HG03571 (cell line): Measurements from ENCODE around the gene NOD2.

Experiments used
- ATAC-seq: cut with Tn5 transposase; IDR thresholded peaks from one replicate; pipeline ENCODE4 v1.9.1; 2021; ENCODE audit not compliant: unreplicated experiment

The NOD2 gene

GRCh38 chr16:50669741-50670140 lies 23.7 kb upstream of the NOD2 start:
- no peak for ATAC-seq

- ATAC-seq: no peak
Measured at GRCh38 chr16:50670476-50670875, 22.9 kb upstream of the NOD2 start.

- ATAC-seq: no peak
Measured at GRCh38 chr16:50671644-50672260, 21.7 kb upstream of the NOD2 start.

- no peak for ATAC-seq
Measured at GRCh38 chr16:50673496-50674275, 19.7 kb upstream of the NOD2 start.

GRCh38 chr16:50674831-50675230 lies 18.6 kb upstream of the NOD2 start:
- ATAC-seq: no peak

GRCh38 chr16:50675686-50676610 lies 17.5 kb upstream of the NOD2 start:
- ATAC-seq: no peak

DNA sequence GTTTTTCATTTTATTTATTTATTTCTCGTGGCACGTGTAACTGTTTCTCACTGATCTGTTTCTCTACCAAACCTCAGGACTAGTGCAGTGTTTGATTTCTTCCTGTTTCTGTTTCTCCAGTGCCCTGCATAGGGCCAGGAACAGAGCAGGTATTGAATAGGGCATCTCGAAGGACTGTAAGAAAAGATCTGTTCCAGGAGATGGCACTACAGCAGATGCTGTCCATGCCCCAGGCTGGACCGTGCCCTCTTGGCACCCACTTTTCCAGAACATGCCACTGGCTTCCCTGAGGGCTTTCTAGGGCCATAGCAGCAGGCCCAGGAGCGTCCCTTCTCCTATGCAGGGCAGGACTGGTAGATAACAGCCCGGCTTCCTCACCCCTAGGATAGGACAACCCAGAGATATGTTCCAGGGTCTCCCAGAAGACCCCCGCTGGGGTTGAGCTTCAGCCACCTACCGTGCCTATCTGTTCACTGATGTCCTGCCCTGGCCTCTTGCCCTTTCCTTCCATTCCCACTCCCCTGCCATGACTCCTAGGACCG lies 16.7 kb upstream of the NOD2 start:
- ATAC-seq: no peak

DNA sequence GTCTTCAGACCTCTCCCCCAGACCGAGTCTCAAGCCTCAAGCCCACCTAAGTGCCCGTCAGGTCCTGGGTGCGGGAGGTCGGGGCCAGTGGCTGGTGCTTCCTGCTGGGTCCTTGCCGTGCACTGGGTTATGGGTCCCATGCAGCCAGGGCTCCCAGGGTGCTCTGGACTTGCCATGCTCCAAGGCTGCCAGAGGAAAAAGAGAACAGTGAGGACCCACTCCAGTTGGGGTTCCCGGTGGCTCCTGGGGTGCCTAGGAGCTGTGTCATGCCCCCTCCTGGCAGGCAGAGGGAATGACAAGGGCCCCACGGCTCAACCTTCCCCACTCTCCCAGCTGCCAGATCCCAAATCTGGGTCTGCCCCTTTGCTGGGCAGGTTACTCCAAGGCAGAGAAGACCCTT lies 16.1 kb upstream of the NOD2 start:
- no peak for ATAC-seq

DNA sequence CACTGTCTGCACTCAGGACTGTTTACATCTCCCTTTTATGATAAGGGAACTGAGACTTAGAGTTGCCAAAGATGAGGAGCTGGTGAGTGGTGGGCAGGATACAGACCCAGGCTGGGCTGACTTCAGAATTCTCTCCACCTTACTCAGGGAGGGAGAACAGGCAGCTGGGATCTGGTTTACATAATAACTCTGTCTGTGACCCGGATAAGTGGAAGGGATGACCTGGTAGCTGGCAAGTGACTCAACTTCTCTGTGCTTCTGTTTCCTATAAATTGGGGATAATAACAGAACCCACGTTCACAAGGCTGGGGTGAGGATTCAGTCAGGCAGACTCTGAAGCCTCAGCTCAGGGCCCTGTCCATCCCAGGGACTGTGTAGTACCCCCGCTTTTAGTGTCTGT lies 14.9 kb upstream of the NOD2 start:
- ATAC-seq: no peak

DNA sequence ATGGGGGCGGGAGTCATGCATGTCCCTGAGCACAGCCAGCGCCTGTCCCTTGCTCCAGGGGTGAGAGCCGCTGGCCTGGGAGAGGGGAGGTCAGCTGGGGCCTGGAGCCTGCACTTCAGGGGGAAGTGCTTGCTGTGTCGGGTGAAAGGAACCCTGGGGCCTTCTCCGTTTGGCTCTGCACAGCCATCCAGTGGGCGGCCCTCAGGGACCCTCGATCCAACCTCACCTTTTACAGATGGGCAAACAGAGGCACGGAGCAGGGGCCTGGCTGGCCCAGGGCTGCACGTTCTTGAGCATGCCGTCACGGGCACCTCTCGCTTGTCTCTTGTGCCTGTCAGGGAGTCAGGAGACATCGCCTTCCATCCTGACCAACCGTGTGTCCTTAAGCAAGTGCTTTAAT lies 14.1 kb upstream of the NOD2 start:
- ATAC-seq: no peak

DNA sequence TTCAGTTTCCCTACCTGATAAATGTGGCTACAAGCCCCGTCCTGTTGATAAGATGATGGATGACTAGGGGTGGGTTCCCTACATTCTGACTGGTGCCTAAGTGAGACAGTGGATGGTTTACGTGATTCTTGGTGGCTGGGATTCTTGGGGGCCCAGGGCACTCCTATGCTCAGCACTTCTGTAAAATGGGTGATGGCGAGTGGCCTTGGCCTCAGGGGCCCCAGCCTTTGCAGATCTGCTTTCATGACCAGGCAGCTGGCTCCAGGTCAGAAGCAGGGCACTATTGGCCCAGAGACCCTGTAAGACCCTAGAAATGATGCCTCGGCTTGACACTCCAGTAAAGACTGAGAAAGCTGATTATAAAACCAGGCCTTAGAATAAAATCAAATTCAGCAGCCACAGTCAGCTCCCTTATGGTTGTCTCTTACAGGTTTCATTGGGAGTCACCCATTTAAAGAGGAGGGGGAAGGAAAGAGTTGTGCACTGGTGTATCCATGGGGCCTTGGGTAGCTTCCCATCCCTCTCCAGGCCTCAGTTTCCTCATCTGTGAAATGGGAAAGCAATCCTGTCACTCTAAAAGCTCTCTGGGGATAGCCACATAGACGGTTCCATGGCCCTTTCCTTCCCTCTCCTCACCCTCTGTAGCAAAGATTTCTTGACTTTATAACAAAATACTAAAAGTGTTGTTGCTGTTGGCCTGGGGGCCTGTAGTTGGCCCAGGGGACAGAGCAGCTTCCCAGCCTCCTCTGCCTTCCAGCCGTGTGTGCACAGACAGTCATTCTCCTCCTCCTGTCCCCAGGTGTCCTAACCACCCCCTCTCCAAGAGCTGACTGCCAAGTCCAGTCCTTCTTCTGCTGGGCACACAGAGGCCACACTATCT lies 13.5 kb upstream of the NOD2 start:
- ATAC-seq: no peak

- ATAC-seq: no peak
Measured at GRCh38 chr16:50680556-50680893, 12.9 kb upstream of the NOD2 start.

DNA sequence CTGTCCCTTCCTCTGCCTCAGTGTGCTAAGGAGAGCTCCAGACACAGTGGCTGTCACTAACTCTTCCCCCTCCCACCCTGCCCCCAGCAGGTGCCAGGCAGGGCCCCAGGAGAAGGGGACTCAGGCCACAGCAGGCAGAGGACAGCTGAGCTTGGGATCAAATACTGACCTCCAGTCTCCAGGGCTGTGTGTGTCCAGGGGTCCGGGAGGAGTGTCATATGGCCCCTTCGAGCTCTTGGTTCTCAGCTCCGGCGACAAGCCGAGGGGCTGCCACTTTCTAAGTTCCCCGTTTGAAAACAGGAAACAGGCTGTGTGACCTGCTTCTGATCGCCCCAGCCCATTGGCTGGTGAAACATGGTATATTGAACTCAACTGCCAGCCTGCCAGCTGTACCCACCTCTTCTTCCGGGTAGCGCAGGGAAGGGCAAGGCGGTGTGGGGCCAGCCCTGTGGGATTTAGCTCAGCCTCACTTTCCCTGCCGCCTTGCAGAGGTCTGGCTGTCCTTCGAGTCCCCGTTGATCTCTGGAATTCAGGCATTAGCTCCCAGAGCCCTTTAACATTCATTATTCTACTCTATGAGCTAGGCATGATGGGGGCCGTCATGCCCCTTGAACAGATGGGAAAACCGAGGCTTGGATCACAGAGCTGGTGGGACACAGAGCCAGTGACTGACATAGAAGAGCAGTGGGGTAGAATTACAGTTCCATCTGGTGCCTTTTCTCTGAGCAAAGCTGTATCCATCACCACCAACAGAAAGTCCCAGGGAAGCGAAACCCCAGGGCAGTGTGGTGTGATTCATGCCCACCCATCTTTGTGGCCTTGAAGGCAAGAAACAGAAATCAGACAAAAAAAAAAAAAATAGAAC lies 12.2 kb upstream of the NOD2 start, which contains the start of gene SNX20:
Gene SNX20, minus strand, starts transcription at position 292 of the 865 bp plus-strand sequence. CDS start 3,786 bp downstream, outside the sequence.
- ATAC-seq: peak; percentile 42

GRCh38 chr16:50683689-50684374 lies 9.6 kb upstream of the NOD2 start:
- peak; percentile 69 for ATAC-seq

GRCh38 chr16:50684823-50685461 lies 8.5 kb upstream of the NOD2 start:
- no peak for ATAC-seq

- no peak for ATAC-seq
Measured at GRCh38 chr16:50685462-50686063, 7.8 kb upstream of the NOD2 start.

DNA sequence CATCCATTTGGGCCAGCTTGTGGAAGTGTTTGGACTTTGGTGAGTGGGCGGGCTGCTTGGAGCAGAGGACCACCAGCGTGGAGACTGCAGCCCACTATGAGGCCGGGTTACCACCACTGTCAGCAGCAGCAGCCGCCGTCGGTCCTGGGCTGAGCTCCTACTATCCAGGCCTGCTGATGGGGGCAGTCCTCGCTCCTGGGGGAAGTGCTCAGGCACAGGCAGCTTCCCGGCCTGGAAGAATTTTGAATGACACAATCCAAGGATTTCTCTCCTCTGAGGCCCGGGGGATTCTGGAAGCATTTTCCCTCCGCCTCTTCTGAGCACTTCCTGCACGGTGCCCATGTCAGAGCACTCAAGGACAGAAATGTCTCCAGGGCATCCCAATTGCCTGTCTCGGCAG lies 5.3 kb upstream of the NOD2 start:
- no peak for ATAC-seq

DNA sequence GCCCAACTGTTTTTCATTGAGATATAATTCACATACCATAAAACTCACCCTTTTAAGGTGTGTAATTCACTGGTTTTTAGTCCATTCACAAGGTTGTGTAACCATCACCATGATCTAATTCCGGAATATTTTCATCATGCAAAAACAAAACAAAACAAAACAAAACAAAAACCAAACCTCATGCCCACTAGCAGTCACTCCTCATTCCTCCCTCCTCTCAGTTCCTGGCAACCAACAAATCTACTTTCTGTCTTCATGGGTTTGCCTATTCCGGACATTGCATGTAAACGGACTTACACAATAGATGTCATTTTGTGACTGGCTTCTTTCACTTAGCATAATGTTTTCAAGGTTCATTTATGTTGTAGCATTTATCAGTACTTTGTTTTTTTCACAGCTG lies 4.5 kb upstream of the NOD2 start:
- no peak for ATAC-seq
